KMS-11 (cell line): ENCODE data around the gene ALDH8A1.

Source experiments
- H2AFZ ChIP-seq: fragments of 200-600 bp; sonication (generic); 2 replicates; pipeline ENCODE4 v1.6.1; 2016; ENCODE audit warnings: antibody characterized with exemption, mixed run types, low read depth
- H3K27ac ChIP-seq: fragments of 200-600 bp; sonication (generic); 2 replicates; pipeline ENCODE4 v1.6.1; 2016; ENCODE audit warnings: mild to moderate bottlenecking, mixed run types
- H3K27me3 ChIP-seq: fragments of 200-600 bp; sonication (generic); 2 replicates; pipeline ENCODE4 v1.6.1; 2017; ENCODE audit warnings: mild to moderate bottlenecking, low read depth, mixed run types, moderate library complexity; ENCODE audit not compliant: insufficient read depth
- H3K36me3 ChIP-seq: fragments of 200-600 bp; sonication (generic); 2 replicates; pipeline ENCODE4 v1.6.1; 2017; ENCODE audit warnings: mild to moderate bottlenecking, mixed run types; ENCODE audit not compliant: insufficient read depth
- H3K4me1 ChIP-seq: fragments of 200-600 bp; sonication (generic); 2 replicates; pipeline ENCODE4 v1.6.1; 2016; ENCODE audit warnings: mild to moderate bottlenecking, low read depth, mixed run types; ENCODE audit not compliant: poor library complexity, severe bottlenecking
- H3K4me2 ChIP-seq: fragments of 200-600 bp; sonication (generic); 2 replicates; pipeline ENCODE4 v1.7.0; 2016; ENCODE audit warnings: mild to moderate bottlenecking, mixed run types
- H3K4me3 ChIP-seq: fragments of 200-600 bp; sonication (generic); IDR thresholded peaks from 2 replicates; pipeline ENCODE4 v1.6.1; 2017; ENCODE audit warnings: low read depth, low read length, mixed read lengths; ENCODE audit not compliant: insufficient read depth
- H3K79me2 ChIP-seq: fragments of 200-600 bp; sonication (generic); 2 replicates; pipeline ENCODE4 v1.6.1; 2016; ENCODE audit warnings: low read depth, mixed run types; ENCODE audit not compliant: insufficient read depth
- H3K9ac ChIP-seq: fragments of 200-600 bp; sonication (generic); 2 replicates; pipeline ENCODE4 v1.6.1; 2016; ENCODE audit warnings: mild to moderate bottlenecking, mixed run types
- H4K20me1 ChIP-seq: fragments of 200-600 bp; sonication (generic); 2 replicates; pipeline ENCODE4 v1.6.1; 2016; ENCODE audit warnings: mild to moderate bottlenecking, mixed run types; ENCODE audit not compliant: insufficient read depth
- CTCF ChIP-seq: fragments of 200-600 bp; sonication (generic); conservative IDR thresholded peaks from 2 replicates; pipeline ENCODE4 v1.6.1; 2017; ENCODE audit warnings: low read depth, mild to moderate bottlenecking, antibody characterized with exemption, low read length, moderate library complexity, mixed read lengths

The ALDH8A1 gene, protein sequence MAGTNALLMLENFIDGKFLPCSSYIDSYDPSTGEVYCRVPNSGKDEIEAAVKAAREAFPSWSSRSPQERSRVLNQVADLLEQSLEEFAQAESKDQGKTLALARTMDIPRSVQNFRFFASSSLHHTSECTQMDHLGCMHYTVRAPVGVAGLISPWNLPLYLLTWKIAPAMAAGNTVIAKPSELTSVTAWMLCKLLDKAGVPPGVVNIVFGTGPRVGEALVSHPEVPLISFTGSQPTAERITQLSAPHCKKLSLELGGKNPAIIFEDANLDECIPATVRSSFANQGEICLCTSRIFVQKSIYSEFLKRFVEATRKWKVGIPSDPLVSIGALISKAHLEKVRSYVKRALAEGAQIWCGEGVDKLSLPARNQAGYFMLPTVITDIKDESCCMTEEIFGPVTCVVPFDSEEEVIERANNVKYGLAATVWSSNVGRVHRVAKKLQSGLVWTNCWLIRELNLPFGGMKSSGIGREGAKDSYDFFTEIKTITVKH

GRCh38 chr6:134949927-134950326 is at the start of gene ALDH8A1:
Gene ALDH8A1 (minus strand): TSS chr6:134950101. CDS start chr6:134950053, 48 bp downstream.
- Histone ChIP-seq H2AFZ (no peak within 1 kb of the TSS), H3K4me1 (no peaks in the 10 kb centered on the region), H3K27me3 (no peaks in the 10 kb centered on the region), H3K79me2 (no peaks in the 10 kb centered on the region), H3K27ac (no peak within 1 kb of the TSS), H3K36me3 (no peaks in the 10 kb centered on the region), H3K9ac (no peak within 1 kb of the TSS), H3K4me2 (no peak within 1 kb of the TSS), H4K20me1 (no peaks in the 10 kb centered on the region), H3K4me3 (no peak within 1 kb of the TSS)
- TF ChIP-seq CTCF = no peak

DNA sequence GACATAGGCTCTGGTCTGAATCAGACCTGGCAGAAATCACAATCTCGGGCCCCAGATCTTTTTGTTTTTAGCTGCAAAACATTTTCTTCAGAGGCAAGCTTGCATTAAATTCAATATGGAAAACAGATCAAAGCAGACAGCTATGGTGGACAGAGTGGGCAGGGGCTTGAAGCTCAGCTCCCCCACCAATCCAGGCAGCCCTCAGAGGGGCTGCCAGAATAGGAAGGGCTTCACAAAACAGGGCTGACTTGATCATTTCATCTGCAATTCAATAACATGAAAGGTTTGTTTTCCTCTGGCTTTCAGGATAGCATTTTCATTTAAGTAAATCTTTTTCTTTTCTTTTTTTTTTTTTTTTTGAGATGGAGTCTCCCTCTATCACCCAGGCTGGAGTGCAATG is 49.2 kb upstream of the ALDH8A1 start:
- H3K27ac ChIP-seq = no peak overlapping the region
- no peak overlapping the region for H3K4me3 ChIP-seq
- H3K4me2 ChIP-seq = no peak overlapping the region
- no peaks in the 10 kb centered on the region for H3K36me3 ChIP-seq
- H2AFZ ChIP-seq = no peak overlapping the region
- H3K79me2 ChIP-seq = peaks cover 11% of the 10 kb centered on the region
- H4K20me1 ChIP-seq = no peaks in the 10 kb centered on the region
- no peak for TF ChIP-seq CTCF
- H3K27me3 ChIP-seq = no peaks in the 10 kb centered on the region
- no peak overlapping the region for H3K9ac ChIP-seq
- peaks cover 70% of the 10 kb centered on the region for H3K4me1 ChIP-seq

DNA sequence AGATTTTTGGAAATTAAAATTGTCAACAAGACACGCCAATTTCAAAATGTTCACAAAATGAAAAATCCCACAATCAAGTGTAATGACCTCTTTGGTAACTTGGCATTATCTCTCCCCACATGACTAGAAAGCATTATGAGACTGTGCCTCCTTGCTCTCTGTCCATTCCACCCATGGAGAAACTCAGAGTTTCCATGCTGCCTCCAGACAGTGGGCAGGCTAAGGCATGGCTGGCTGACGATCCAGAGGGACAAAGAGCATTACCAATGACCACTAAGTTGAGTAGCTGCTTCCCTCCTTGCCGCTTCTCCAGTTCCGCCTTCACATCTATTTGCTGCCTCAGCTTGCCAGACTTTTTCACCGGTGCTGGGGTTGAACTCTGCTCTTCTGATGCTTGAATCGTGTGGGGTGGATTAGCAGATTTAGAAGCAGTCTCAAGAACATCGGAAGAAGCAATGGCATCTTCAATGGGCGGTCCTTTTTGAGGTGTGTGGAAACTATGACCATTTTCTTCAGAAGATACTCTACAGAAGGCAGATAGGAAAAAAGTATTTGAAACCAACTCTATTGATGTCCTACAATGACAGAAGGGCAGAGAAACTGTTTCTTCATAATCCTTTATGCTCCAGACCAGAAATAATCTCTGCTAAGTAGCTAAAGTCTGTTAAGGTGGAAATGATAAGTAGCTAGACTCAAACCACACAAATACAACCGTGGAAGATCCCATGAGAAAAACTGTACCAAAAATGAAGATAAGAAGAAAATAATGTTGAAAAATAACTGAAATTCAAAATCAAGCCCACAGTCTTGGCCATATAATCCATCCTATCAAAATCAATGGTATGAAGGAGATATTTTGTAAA is 47.5 kb upstream of the ALDH8A1 start:
- peaks cover 60% of the 10 kb centered on the region for H3K4me1 ChIP-seq
- peaks cover 8% of the 10 kb centered on the region for H3K79me2 ChIP-seq
- no peaks in the 10 kb centered on the region for H3K27me3 ChIP-seq
- no peak overlapping the region for H3K4me3 ChIP-seq
- TF ChIP-seq CTCF = no peak
- H3K36me3 ChIP-seq = no peaks in the 10 kb centered on the region
- H2AFZ ChIP-seq = no peak overlapping the region
- H3K4me2 ChIP-seq = no peak overlapping the region
- H3K27ac ChIP-seq = no peak overlapping the region
- no peaks in the 10 kb centered on the region for H4K20me1 ChIP-seq
- H3K9ac ChIP-seq = no peak overlapping the region

DNA sequence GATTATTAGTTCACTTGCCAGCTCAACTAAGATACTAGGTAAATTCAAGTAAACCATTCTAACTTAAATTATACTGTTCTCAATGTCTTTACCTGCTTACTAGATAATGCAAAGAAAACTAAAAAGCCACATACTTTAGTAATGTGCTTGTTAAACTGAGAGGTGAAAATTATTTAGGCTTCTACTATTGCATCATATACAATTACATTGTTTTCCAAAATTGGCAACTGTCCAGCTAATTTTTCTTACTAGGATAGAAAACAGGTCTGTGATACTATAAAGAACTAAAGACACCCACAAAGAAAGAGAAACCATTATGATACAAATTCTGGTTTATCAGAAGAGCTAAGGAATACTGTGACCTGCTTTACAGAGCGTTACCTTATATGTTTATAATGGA is 45.6 kb upstream of the ALDH8A1 start:
- Histone ChIP-seq H3K79me2 (peaks cover 3% of the 10 kb centered on the region), H4K20me1 (no peaks in the 10 kb centered on the region), H3K4me1 (peaks cover 44% of the 10 kb centered on the region), H2AFZ (no peak overlapping the region), H3K27ac (no peak overlapping the region), H3K4me2 (peak overlapping the region; percentile 23; the same call in 1 of the 2 replicates), H3K9ac (no peak overlapping the region), H3K27me3 (no peaks in the 10 kb centered on the region), H3K4me3 (no peak overlapping the region), H3K36me3 (no peaks in the 10 kb centered on the region)
- no peak for TF ChIP-seq CTCF
